ENCODE measurements around the gene SIRT7. TPM values are rescaled to one million over a fixed set of nuclear protein-coding genes. Genes with fewer than 3 reads are reported as not detected.

Gene SIRT7
- total and polyA plus RNA-seq, 2 donors from 2014 or later, result 17.4 to 25.2 TPM

- intact Hi-C loops (cut with DNase I), result no loop called here
Measured at GRCh38 chr17:81906476-81907218, 11.3 kb downstream of the SIRT7 start.

GRCh38 chr17:81905993-81906392 is 12.0 kb downstream of the SIRT7 start:
- Histone ChIP-seq H3K9ac (ENCODE audit: low read length in 3 of 3) (no peak overlapping the region), H3K9me3 (ENCODE audit: control insufficient read depth in 2 of 3, insufficient read depth in 1 of 3, low read length in 3 of 3) (no peaks in the 10 kb centered on the region), H3K36me3 (ENCODE audit: control insufficient read depth in 2 of 3, insufficient read depth in 3 of 3, low read length in 3 of 3) (peaks cover 0 to 8% (median 3%) of the 10 kb centered on the region in 3 donors), H3K4me1 (ENCODE audit: control insufficient read depth in 2 of 3, insufficient read depth in 2 of 3, low read depth in 1 of 3, low read length in 3 of 3) (peaks cover 0 to 11% (median 0%) of the 10 kb centered on the region in 3 donors), H3K27ac (ENCODE audit: low read depth in 2 of 2, low read length in 2 of 2) (no peak overlapping the region), H3K4me3 (ENCODE audit: low read length in 3 of 3) (no peak overlapping the region), H3K27me3 (ENCODE audit: control insufficient read depth, insufficient read depth, low read length) (no peaks in the 10 kb centered on the region)
- intact Hi-C loops (cut with DNase I), result no loop called here
- no peak for TF ChIP-seq CTCF (IDR thresholded peaks at IDR 0.05; ENCODE audit: borderline replicate concordance, extremely low read depth, insufficient read depth)
- FAIRE-seq, result no peak
- DNase-seq, result peak in 1 of 5 donors; percentile 54

More at GRCh38 chr17:81906476-81907218, 11.3 kb downstream of the SIRT7 start:
- TF ChIP-seq CTCF (IDR thresholded peaks at IDR 0.05; ENCODE audit: borderline replicate concordance, extremely low read depth, insufficient read depth), result no peak
- FAIRE-seq (no peak), DNase-seq (no peak)
- H3K36me3 ChIP-seq (ENCODE audit: control insufficient read depth in 2 of 3, insufficient read depth in 3 of 3, low read length in 3 of 3), result peaks cover 0 to 8% (median 3%) of the 10 kb centered on the region in 3 donors
- H3K9me3 ChIP-seq (ENCODE audit: control insufficient read depth in 2 of 3, insufficient read depth in 1 of 3, low read length in 3 of 3), result no peaks in the 10 kb centered on the region
- no peak overlapping the region for H3K27ac ChIP-seq (ENCODE audit: low read depth in 2 of 2, low read length in 2 of 2)
- H3K4me3 ChIP-seq (ENCODE audit: low read length in 3 of 3), result no peak overlapping the region
- H3K9ac ChIP-seq (ENCODE audit: low read length in 3 of 3), result no peak overlapping the region
- no peaks in the 10 kb centered on the region for H3K27me3 ChIP-seq (ENCODE audit: control insufficient read depth, insufficient read depth, low read length)
- H3K4me1 ChIP-seq (ENCODE audit: control insufficient read depth in 2 of 3, insufficient read depth in 2 of 3, low read depth in 1 of 3, low read length in 3 of 3), result peaks cover 0 to 11% (median 0%) of the 10 kb centered on the region in 3 donors

- FAIRE-seq, result no peak
- H3K9ac ChIP-seq (ENCODE audit: low read length in 3 of 3), result no peak overlapping the region
- no peaks in the 10 kb centered on the region for H3K27me3 ChIP-seq (ENCODE audit: control insufficient read depth, insufficient read depth, low read length)
- H3K36me3 ChIP-seq (ENCODE audit: control insufficient read depth in 2 of 3, insufficient read depth in 3 of 3, low read length in 3 of 3), result peaks cover 0 to 9% (median 3%) of the 10 kb centered on the region in 3 donors
- H3K27ac ChIP-seq (ENCODE audit: low read depth in 2 of 2, low read length in 2 of 2), result no peak overlapping the region
- H3K4me1 ChIP-seq (ENCODE audit: control insufficient read depth in 2 of 3, insufficient read depth in 2 of 3, low read depth in 1 of 3, low read length in 3 of 3), result peaks cover 0 to 10% (median 0%) of the 10 kb centered on the region in 3 donors
- no peak for TF ChIP-seq CTCF (IDR thresholded peaks at IDR 0.05; ENCODE audit: borderline replicate concordance, extremely low read depth, insufficient read depth)
- intact Hi-C loops (cut with DNase I), result no loop called here
- peak in 1 of 5 donors; percentile 64 for DNase-seq
- no peaks in the 10 kb centered on the region for H3K9me3 ChIP-seq (ENCODE audit: control insufficient read depth in 2 of 3, insufficient read depth in 1 of 3, low read length in 3 of 3)
- no peak overlapping the region for H3K4me3 ChIP-seq (ENCODE audit: low read length in 3 of 3)
Measured at GRCh38 chr17:81905424-81905875, 12.5 kb downstream of the SIRT7 start.

All from kidney (tissue), 14 donors.